HepG2 (cell line): Measurements from ENCODE around the gene PCBP2. TPM values are rescaled to one million over a fixed set of nuclear protein-coding genes. Genes with fewer than 3 reads are reported as not detected.

Source experiments
- NKX3-1 ChIP-seq: sonication (generic); formaldehyde crosslinking; IDR thresholded peaks from 2 replicates; pipeline ENCODE4 v1.5.0; 2020; ENCODE audit warnings: missing genetic modification reagents
- PREB ChIP-seq: sonication (generic); formaldehyde crosslinking; IDR thresholded peaks from 2 replicates; pipeline ENCODE4 v1.4.0; 2020; ENCODE audit warnings: missing genetic modification reagents
- STAT5B ChIP-seq: sonication (generic); formaldehyde crosslinking; IDR thresholded peaks from 2 replicates; pipeline ENCODE4 v1.4.0; 2020; ENCODE audit warnings: missing genetic modification reagents
- TEAD2 ChIP-seq: sonication (generic); formaldehyde crosslinking; IDR thresholded peaks from 2 replicates; pipeline ENCODE4 v1.9.0; 2021; ENCODE audit warnings: missing genetic modification reagents
- XBP1 ChIP-seq: sonication (generic); formaldehyde crosslinking; IDR thresholded peaks from 2 replicates; pipeline ENCODE4 v1.5.0; 2020; ENCODE audit warnings: missing genetic modification reagents
- ZNF224 ChIP-seq: sonication (generic); formaldehyde crosslinking; IDR thresholded peaks from 2 replicates; pipeline ENCODE4 v1.5.0; 2020; ENCODE audit warnings: mild to moderate bottlenecking, missing genetic modification reagents
- ZNF263 ChIP-seq: sonication (generic); formaldehyde crosslinking; IDR thresholded peaks from 2 replicates; pipeline ENCODE4 v1.4.0; 2020; ENCODE audit warnings: missing genetic modification reagents
- ZNF337 ChIP-seq: sonication (generic); formaldehyde crosslinking; IDR thresholded peaks from 2 replicates; pipeline ENCODE4 v1.5.1; 2020; ENCODE audit warnings: missing genetic modification reagents, low read depth, mild to moderate bottlenecking, borderline replicate concordance
- ZNF407 ChIP-seq: sonication (generic); formaldehyde crosslinking; IDR thresholded peaks from one replicate; pipeline ENCODE4 v1.5.1; 2020; ENCODE audit warnings: mild to moderate bottlenecking, missing genetic modification reagents; ENCODE audit errors: not compliant biosample characterization
- polyA plus RNA-seq, 8 experiments: library from polyadenylated mRNA; depleted of rRNA in 3 of 8; stranded (reverse) in 7 of 8; unstranded in 1 of 8; fragments of >200 nt; fragmentation: Illumina TruSeq in 4 of 8; extraction: Trizol in 4 of 8; gene quantifications; 2 replicates each; pipeline versions ENCODE4 v1.2.1 to v1.2.3, GENCODE V29; 2011 to 2016; ENCODE audit warnings: low read depth in 4 of 8, missing spikeins in 1 of 8, mixed read lengths in 1 of 8; ENCODE audit not compliant: insufficient read depth in 1 of 8
- total RNA-seq, 5 experiments: library from RNA; depleted of rRNA; stranded (reverse); fragments of >200 nt; fragmentation: Illumina TruSeq; extraction: Trizol; gene quantifications; 2 replicates each; pipeline ENCODE4 v1.2.3, GENCODE V29; 2016; ENCODE audit warnings: low read depth in 1 of 5
- TF ChIP-seq, protein P1 (sequence below): sonication (generic); formaldehyde crosslinking; IDR thresholded peaks from 2 replicates; pipeline ENCODE4 v1.4.0; 2020; ENCODE audit warnings: mild to moderate bottlenecking, missing genetic modification reagents
- TF ChIP-seq, protein P2 (sequence below): sonication (generic); formaldehyde crosslinking; IDR thresholded peaks from 2 replicates; pipeline ENCODE4 v1.5.0; 2020; ENCODE audit warnings: mild to moderate bottlenecking, missing genetic modification reagents
- TF ChIP-seq, protein P3 (sequence below): IDR thresholded peaks from 2 replicates; pipeline ENCODE4 v1.6.1; 2016

Gene PCBP2
- total and polyA plus RNA-seq, 2 of the 13 experiments (the other 11 are each of a cell fraction or from before 2014, with no cell fraction given): 154 to 345 TPM

- TF ChIP-seq ZNF407 (CRISPR knock-in tag): no peak
- TF ChIP-seq, protein P1, sequence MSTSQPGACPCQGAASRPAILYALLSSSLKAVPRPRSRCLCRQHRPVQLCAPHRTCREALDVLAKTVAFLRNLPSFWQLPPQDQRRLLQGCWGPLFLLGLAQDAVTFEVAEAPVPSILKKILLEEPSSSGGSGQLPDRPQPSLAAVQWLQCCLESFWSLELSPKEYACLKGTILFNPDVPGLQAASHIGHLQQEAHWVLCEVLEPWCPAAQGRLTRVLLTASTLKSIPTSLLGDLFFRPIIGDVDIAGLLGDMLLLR (CRISPR knock-in tag): 0 out of 2 replicates have a peak, but pooled peaks have one; percentile 13
- TF ChIP-seq ZNF263 (CRISPR knock-in tag): peak; percentile 61
- TF ChIP-seq NKX3-1: peak; percentile 52; the same call in 1 of the 2 replicates
- TF ChIP-seq, protein P2, sequence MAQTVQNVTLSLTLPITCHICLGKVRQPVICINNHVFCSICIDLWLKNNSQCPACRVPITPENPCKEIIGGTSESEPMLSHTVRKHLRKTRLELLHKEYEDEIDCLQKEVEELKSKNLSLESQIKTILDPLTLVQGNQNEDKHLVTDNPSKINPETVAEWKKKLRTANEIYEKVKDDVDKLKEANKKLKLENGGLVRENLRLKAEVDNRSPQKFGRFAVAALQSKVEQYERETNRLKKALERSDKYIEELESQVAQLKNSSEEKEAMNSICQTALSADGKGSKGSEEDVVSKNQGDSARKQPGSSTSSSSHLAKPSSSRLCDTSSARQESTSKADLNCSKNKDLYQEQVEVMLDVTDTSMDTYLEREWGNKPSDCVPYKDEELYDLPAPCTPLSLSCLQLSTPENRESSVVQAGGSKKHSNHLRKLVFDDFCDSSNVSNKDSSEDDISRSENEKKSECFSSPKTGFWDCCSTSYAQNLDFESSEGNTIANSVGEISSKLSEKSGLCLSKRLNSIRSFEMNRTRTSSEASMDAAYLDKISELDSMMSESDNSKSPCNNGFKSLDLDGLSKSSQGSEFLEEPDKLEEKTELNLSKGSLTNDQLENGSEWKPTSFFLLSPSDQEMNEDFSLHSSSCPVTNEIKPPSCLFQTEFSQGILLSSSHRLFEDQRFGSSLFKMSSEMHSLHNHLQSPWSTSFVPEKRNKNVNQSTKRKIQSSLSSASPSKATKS (CRISPR knock-in tag): 0 out of 2 replicates have a peak, but pooled peaks have one; percentile 10
- TF ChIP-seq TEAD2: peak; percentile 78; the same call in 1 of the 2 replicates
- 0 out of 2 replicates have a peak, but pooled peaks have one; percentile 51 for TF ChIP-seq XBP1 (CRISPR knock-in tag)
- TF ChIP-seq STAT5B (CRISPR knock-in tag): peak; percentile 46; the same call in 1 of the 2 replicates
- TF ChIP-seq PREB (CRISPR knock-in tag): no peak
- TF ChIP-seq, protein P3, sequence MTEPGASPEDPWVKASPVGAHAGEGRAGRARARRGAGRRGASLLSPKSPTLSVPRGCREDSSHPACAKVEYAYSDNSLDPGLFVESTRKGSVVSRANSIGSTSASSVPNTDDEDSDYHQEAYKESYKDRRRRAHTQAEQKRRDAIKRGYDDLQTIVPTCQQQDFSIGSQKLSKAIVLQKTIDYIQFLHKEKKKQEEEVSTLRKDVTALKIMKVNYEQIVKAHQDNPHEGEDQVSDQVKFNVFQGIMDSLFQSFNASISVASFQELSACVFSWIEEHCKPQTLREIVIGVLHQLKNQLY (CRISPR knock-in tag): no peak
- 0 out of 2 replicates have a peak, but pooled peaks have one; percentile 43 for TF ChIP-seq ZNF224 (CRISPR knock-in tag)
- no peak for TF ChIP-seq ZNF337 (CRISPR knock-in tag)
Measured at GRCh38 chr12:53452159-53453077, 516 bp downstream of the PCBP2 start (continued).
